Prostate gland (tissue), 2 donors: Measurements from ENCODE around the gene FAM89B. TPM values are rescaled to one million over a fixed set of nuclear protein-coding genes. Genes with fewer than 3 reads are reported as not detected.

Experiments
- DNase-seq: peaks from one replicate; pipeline ENCODE4 v3.0.0-alpha.2; 2019; ENCODE audit warnings: low spot score
- H3K27ac ChIP-seq, 2 donors: fragments of 200-600 bp; sonication (generic); 2 replicates each; pipeline ENCODE4 v1.5.1; 2017 to 2019
- H3K27me3 ChIP-seq: fragments of 200-600 bp; sonication (generic); replicated peaks from 2 replicates; pipeline ENCODE4 v1.5.1; 2019; ENCODE audit not compliant: insufficient read depth
- H3K36me3 ChIP-seq, 2 donors: fragments of 200-600 bp; sonication (generic); 1 replicate in 1 of 2; 2 replicates in 1 of 2; pipeline versions ENCODE4 v1.5.1 to v1.8.1; 2017 to 2019
- H3K4me1 ChIP-seq: fragments of 200-600 bp; sonication (generic); replicated peaks from 2 replicates; pipeline ENCODE4 v1.5.1; 2019
- H3K4me3 ChIP-seq, 2 donors: fragments of 200-600 bp; sonication (generic); 2 replicates each; pipeline ENCODE4 v1.5.1; 2017 to 2019
- H3K9me3 ChIP-seq: fragments of 200-600 bp; sonication (generic); 2 replicates; pipeline ENCODE4 v1.5.1; 2017
- CTCF ChIP-seq, 4 experiments: fragments of 200-600 bp in 2 of 4; fragments of 450-650 bp in 2 of 4; sonication (generic) in 2 of 4; IDR thresholded peaks; 1 replicate in 3 of 4; 2 replicates in 1 of 4; pipeline ENCODE4 v1.5.1; 2016 to 2019; ENCODE audit warnings: antibody characterized with exemption in 4 of 4, mild to moderate bottlenecking in 2 of 4, moderate library complexity in 2 of 4
- POLR2A ChIP-seq: fragments of 450-650 bp; IDR thresholded peaks from one replicate; pipeline ENCODE4 v1.6.1; 2016; ENCODE audit warnings: antibody characterized with exemption, mild to moderate bottlenecking
- POLR2AphosphoS5 ChIP-seq: sonication (generic); formaldehyde crosslinking; IDR thresholded peaks from one replicate; pipeline ENCODE4 v1.6.1; 2017; ENCODE audit warnings: antibody characterized with exemption
- WGBS: methylation state at CpG from one replicate; pipeline ENCODE4 v1.1.5; 2018; 5-methylcytosine and 5-hydroxymethylcytosine counted together
- intact Hi-C: fragments of 100-400 bp; cut with DNase I; formaldehyde crosslinking; loops from one replicate; pipeline ENCODE4 v1.14.2; 2022
- total RNA-seq, 2 donors: library from RNA; depleted of rRNA; stranded (reverse); fragments of >200 nt; gene quantifications; one replicate each; pipeline ENCODE4 v1.1.0, GENCODE V29; 2016

Gene FAM89B
- total RNA-seq, 2 donors from 2014 or later = 68.6 to 92.6 TPM

GRCh38 chr11:65537296-65537597 lies 35.1 kb upstream of the FAM89B start:
- Histone ChIP-seq H3K9me3 (no peaks in the 10 kb centered on the region), H3K36me3 (peaks cover 7 to 27% of the 10 kb centered on the region in 2 donors), H3K4me1 (peaks cover 17% of the 10 kb centered on the region), H3K27me3 (no peaks in the 10 kb centered on the region), H3K27ac (no peak overlapping the region), H3K4me3 (no peak overlapping the region)
- intact Hi-C loops = no loop called here
- no peak for TF ChIP-seq CTCF (IDR thresholded peaks at IDR 0.05)
- TF ChIP-seq POLR2AphosphoS5 = no peak
- no peak for TF ChIP-seq POLR2A
- no peak for DNase-seq
- 58% methylated on average over 2 of the region's 2 CpGs for WGBS

GRCh38 chr11:65537620-65538231 lies 34.6 kb upstream of the FAM89B start:
- Histone ChIP-seq H3K36me3 (peaks cover 6 to 26% of the 10 kb centered on the region in 2 donors), H3K4me3 (no peak overlapping the region), H3K27me3 (no peaks in the 10 kb centered on the region), H3K9me3 (no peaks in the 10 kb centered on the region), H3K27ac (no peak overlapping the region), H3K4me1 (peaks cover 17% of the 10 kb centered on the region)
- 79% methylated on average over 18 of the region's 18 CpGs for WGBS
- DNase-seq = no peak
- TF ChIP-seq POLR2AphosphoS5 = no peak
- no peak for TF ChIP-seq CTCF (IDR thresholded peaks at IDR 0.05)
- no peak for TF ChIP-seq POLR2A
- intact Hi-C loops = no loop called here

GRCh38 chr11:65538232-65538914 lies 34.0 kb upstream of the FAM89B start:
- Histone ChIP-seq H3K36me3 (peaks cover 5 to 20% of the 10 kb centered on the region in 2 donors), H3K27ac (no peak overlapping the region), H3K4me1 (peaks cover 17% of the 10 kb centered on the region), H3K4me3 (no peak overlapping the region), H3K27me3 (no peaks in the 10 kb centered on the region), H3K9me3 (no peaks in the 10 kb centered on the region)
- intact Hi-C loops = no loop called here
- TF ChIP-seq POLR2AphosphoS5 (no peak), CTCF (IDR thresholded peaks at IDR 0.05) (no peak), POLR2A (no peak)
- 89% methylated on average over 38 of the region's 43 CpGs for WGBS
- DNase-seq = no peak

- Histone ChIP-seq H3K36me3 (peaks cover 5 to 20% of the 10 kb centered on the region in 2 donors), H3K4me3 (peak overlapping the region in 1 of 2 donors; percentile 50), H3K4me1 (peaks cover 17% of the 10 kb centered on the region), H3K9me3 (no peaks in the 10 kb centered on the region), H3K27ac (peak overlapping the region; percentile 80 to 89), H3K27me3 (no peaks in the 10 kb centered on the region)
- intact Hi-C loops = no loop called here
- 79% methylated on average over 90 of the region's 92 CpGs for WGBS
- no peak for TF ChIP-seq POLR2AphosphoS5
- no peak for TF ChIP-seq POLR2A
- TF ChIP-seq CTCF (IDR thresholded peaks at IDR 0.05) = no peak
- no peak for DNase-seq
These were observed 33.2 kb upstream of the FAM89B start for GRCh38 chr11:65538915-65539743.
